Common myeloid progenitor, CD34-positive (primary cell): ENCODE results near the gene RANBP3. TPM values are rescaled to one million over a fixed set of nuclear protein-coding genes. Genes with fewer than 3 reads are reported as not detected.
A peak's percentile ranks its signal among the peaks of the same experiment; 100 is the strongest.
"Not testable (repeated sequence)": the region's sequence is repeated elsewhere in the genome, so short reads cannot be mapped to it uniquely, and the experiment has no call there.

ENCODE experiments used
- CTCF ChIA-PET: fragments of 350-600 bp; sonication (Branson Sonifier 250); formaldehyde crosslinking; loops from one replicate; lab custom pipeline; 2021; ENCODE audit warnings: antibody characterized with exemption; lab: Charles Lee
- POLR2A ChIA-PET: fragments of 350-600 bp; sonication (Branson Sonifier 250); formaldehyde crosslinking; loops from one replicate; lab custom pipeline; 2021; ENCODE audit warnings: antibody characterized with exemption; lab: Charles Lee
- DNase-seq, 3 donors: peaks; one replicate each; pipeline versions ENCODE4 v3.0.0 to v3.0.0-alpha.2; 2013
- H3K27ac ChIP-seq, 2 experiments: 1 replicate in 1 of 2; 2 replicates in 1 of 2; pipeline ENCODE4 v1.7.0; 2013; ENCODE audit warnings: inconsistent platforms in 2 of 2, low read length in 2 of 2, mild to moderate bottlenecking in 2 of 2, low read depth in 1 of 2, moderate library complexity in 1 of 2; ENCODE audit not compliant: severe bottlenecking in 2 of 2, insufficient read depth in 1 of 2, poor library complexity in 1 of 2
- H3K27me3 ChIP-seq, 5 experiments: replicated peaks in 2 of 5; 1 replicate in 3 of 5; 2 replicates in 2 of 5; pipeline versions ENCODE4 v1.6.1 to v1.7.0; 2013; ENCODE audit warnings: low read length in 4 of 5, mild to moderate bottlenecking in 2 of 5, moderate library complexity in 2 of 5, inconsistent platforms in 1 of 5; ENCODE audit not compliant: insufficient read depth in 5 of 5, control insufficient read depth in 4 of 5
- H3K36me3 ChIP-seq, 4 experiments: 1 replicate in 2 of 4; 2 replicates in 2 of 4; pipeline versions ENCODE4 v1.6.1 to v1.7.0; 2013; ENCODE audit warnings: low read length in 3 of 4, control low read depth in 1 of 4, mild to moderate bottlenecking in 1 of 4; ENCODE audit not compliant: control insufficient read depth in 4 of 4, insufficient read depth in 4 of 4
- H3K4me1 ChIP-seq, 4 experiments: 1 replicate in 3 of 4; 2 replicates in 1 of 4; pipeline versions ENCODE4 v1.6.1 to v1.7.1; 2013; ENCODE audit warnings: low read length in 3 of 4, mild to moderate bottlenecking in 3 of 4, control low read depth in 1 of 4, inconsistent platforms in 1 of 4, moderate library complexity in 1 of 4; ENCODE audit not compliant: control insufficient read depth in 4 of 4, insufficient read depth in 4 of 4; ENCODE audit errors: control extremely low read depth in 1 of 4
- H3K4me3 ChIP-seq, 7 experiments: 1 replicate in 4 of 7; 2 replicates in 3 of 7; pipeline versions ENCODE4 v1.5.1 to v1.7.0; 2013; ENCODE audit warnings: mild to moderate bottlenecking in 7 of 7, low read length in 6 of 7, moderate library complexity in 6 of 7, inconsistent platforms in 2 of 7, low read depth in 2 of 7, control low read depth in 1 of 7; ENCODE audit not compliant: insufficient read depth in 4 of 7, control insufficient read depth in 1 of 7; ENCODE audit errors: extremely low read depth in 1 of 7
- H3K9me3 ChIP-seq, 5 experiments: 1 replicate in 4 of 5; 2 replicates in 1 of 5; pipeline versions ENCODE4 v1.6.1 to v1.7.1; 2013; ENCODE audit warnings: low read length in 4 of 5, mild to moderate bottlenecking in 2 of 5, inconsistent platforms in 1 of 5, low read depth in 1 of 5, moderate library complexity in 1 of 5; ENCODE audit not compliant: control insufficient read depth in 4 of 5, insufficient read depth in 2 of 5; ENCODE audit errors: control extremely low read depth in 1 of 5
- WGBS: methylation state at CpG from one replicate; pipeline ENCODE4 v1.1.5; 2013; ENCODE audit not compliant: insufficient coverage; 5-methylcytosine and 5-hydroxymethylcytosine counted together
- polyA plus RNA-seq: library from polyadenylated mRNA; unstranded; fragments of 120-200 nt; gene quantifications from one replicate; pipeline ENCODE4 v1.2.1, GENCODE V29; 2013

Gene RANBP3
- 31.0 TPM for polyA plus RNA-seq

- peak within 1 kb of the TSS; percentile 78 to 93 (median 86) for H3K4me3 ChIP-seq
- H3K36me3 ChIP-seq: peaks cover 0 to 29% (median 11%) of the 10 kb centered on the region in 4 experiments
- DNase-seq: peak; percentile 99 to 100 (median 99)
- H3K4me1 ChIP-seq: peaks cover 7 to 27% (median 24%) of the 10 kb centered on the region in 4 experiments
- ChIA-PET CTCF (interaction anchor here (1.6 to 2.5 kb wide), 3 partner anchors 10 kb away, joined by 6 to 11 read pairs (median 10); no protein-coding TSS in a partner anchor), POLR2A (interaction anchor here (1.0 kb wide), 1 partner anchor 10 kb away, joined by 5 read pairs; no protein-coding TSS in a partner anchor)
- H3K27ac ChIP-seq: peak within 1 kb of the TSS; percentile 82 to 92
- under 1% methylated on average over 81 of the region's 88 CpGs for WGBS
- H3K9me3 ChIP-seq: no peaks in the 10 kb centered on the region
- H3K27me3 ChIP-seq: no peaks in the 10 kb centered on the region
These were observed at the start of gene RANBP3 for GRCh38 chr19:5977785-5978605. TSS of gene RANBP3 (minus strand) at chr19:5978140. CDS start at chr19:5978082, 58 bp downstream.

DNA sequence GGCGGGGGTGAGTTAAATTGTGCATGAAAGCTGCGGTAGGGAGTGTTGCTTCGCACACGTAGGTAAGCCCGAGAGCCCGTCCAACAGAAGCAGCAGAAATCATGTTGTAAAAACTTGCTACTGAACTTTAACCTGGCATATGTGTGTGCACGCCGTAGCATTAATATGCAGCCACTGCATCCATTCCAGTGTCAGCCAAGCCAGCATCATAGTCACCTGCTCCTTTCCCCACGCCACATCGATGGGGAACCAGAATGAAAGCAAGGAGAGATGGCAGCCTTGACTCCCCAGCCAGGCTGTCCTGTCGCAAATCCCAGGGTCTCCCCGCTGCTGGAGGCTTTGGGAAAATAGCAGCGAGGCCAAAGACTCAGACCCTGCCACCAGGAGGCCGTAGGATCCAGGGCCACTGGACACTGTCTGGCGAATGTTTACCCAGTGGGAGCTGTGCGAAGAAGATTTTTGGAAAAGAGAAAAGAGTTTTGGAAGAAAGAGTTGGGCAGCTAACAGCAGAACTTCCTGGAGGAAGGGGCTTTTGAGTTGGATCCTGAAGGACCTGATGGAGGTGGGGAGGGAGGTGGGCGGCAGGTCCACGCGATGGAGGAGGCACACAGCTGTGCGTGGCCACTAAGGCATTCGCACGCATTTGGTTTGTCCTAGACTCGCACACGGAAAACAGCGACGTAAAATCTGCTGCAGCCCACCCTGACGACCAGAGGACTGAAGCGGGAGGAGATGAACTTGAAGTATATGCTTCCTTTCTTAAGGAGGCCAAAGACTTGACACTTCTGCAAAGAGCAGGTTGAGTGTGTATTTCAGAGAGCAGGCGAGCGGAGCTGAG lies 48.7 kb upstream of the RANBP3 start:
- H3K27me3 ChIP-seq: no peaks in the 10 kb centered on the region
- ChIA-PET POLR2A (no interaction called here), CTCF (interaction anchor here (0.6 to 0.9 kb wide), 2 partner anchors 14 to 199 kb away, joined by 3 read pairs; no protein-coding TSS in a partner anchor)
- no peak for DNase-seq
- no peak overlapping the region for H3K27ac ChIP-seq
- peaks cover 2 to 32% (median 11%) of the 10 kb centered on the region in 4 experiments for H3K36me3 ChIP-seq
- H3K9me3 ChIP-seq: peaks cover 0 to 5% (median 0%) of the 10 kb centered on the region in 5 experiments
- WGBS: 97% methylated on average over 27 of the region's 30 CpGs
- H3K4me1 ChIP-seq: peaks cover 0 to 5% (median 2%) of the 10 kb centered on the region in 4 experiments
- H3K4me3 ChIP-seq: no peak overlapping the region

DNA sequence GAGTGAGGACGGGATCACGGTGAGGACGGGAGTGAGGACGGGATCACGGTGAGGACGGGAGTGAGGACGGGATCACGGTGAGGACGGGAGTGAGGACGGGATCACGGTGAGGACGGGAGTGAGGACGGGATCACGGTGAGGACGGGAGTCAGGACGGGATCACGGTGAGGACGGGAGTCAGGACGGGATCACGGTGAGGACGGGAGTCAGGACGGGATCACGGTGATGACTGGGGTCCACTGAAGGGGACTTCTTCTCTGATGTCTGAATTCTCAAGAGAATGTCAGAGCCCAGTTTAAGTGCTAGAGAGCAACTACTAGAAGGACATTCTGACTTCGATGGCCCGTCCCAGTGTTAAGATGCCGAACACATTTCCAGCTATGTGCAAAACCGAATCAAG lies 46.8 kb upstream of the RANBP3 start:
- CTCF ChIA-PET, H3K27ac ChIP-seq, H3K9me3 ChIP-seq, H3K4me3 ChIP-seq, DNase-seq, POLR2A ChIA-PET, H3K4me1 ChIP-seq, H3K27me3 ChIP-seq: not testable (repeated sequence)
- 98% methylated on average over 21 of the region's 27 CpGs for WGBS
- peaks cover 2 to 27% (median 14%) of the 10 kb centered on the region in 4 experiments for H3K36me3 ChIP-seq

GRCh38 chr19:6023936-6024335 lies 46.0 kb upstream of the RANBP3 start:
- no peak overlapping the region for H3K27ac ChIP-seq
- ChIA-PET CTCF (interaction anchor here (1.5 to 2.4 kb wide), 4 partner anchors 11 to 221 kb away, joined by 3 to 14 read pairs (median 9); partner anchors contain the start of gene NRTN), POLR2A (no interaction called here)
- no peaks in the 10 kb centered on the region for H3K9me3 ChIP-seq
- WGBS: 98% methylated on average over 10 of the region's 12 CpGs
- H3K36me3 ChIP-seq: peaks cover 2 to 24% (median 15%) of the 10 kb centered on the region in 4 experiments
- no peak overlapping the region for H3K4me3 ChIP-seq
- H3K4me1 ChIP-seq: peaks cover 0 to 5% (median 4%) of the 10 kb centered on the region in 4 experiments
- DNase-seq: no peak
- H3K27me3 ChIP-seq: no peaks in the 10 kb centered on the region

DNA sequence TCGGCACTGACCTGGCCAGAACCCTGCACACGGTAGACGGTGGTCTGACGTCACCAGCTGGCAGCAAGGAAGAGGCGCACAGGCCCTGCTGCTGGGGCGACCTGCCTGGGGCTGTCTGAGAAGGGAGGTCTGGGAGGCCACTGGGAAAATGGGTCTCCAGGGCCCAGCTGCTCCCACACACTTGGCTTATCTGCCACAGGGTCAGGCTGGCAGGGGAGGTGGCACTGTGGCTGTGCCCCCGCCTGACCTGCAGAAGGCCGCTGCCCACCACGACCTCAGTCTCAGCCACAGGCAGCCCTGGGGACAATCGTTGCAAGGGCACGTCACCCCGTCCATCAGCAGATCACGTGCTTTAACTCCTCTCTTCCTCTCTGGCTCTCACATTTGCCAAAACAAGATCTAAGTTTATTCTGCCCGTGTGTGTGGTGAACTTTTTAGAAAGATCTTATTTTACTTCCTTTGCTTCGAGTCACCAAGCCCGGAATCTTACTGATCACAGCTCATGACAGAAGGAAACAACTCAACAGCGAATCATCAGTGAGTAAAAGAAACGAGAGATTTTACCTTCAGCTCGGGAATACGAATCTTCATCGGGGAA lies 45.2 kb upstream of the RANBP3 start:
- H3K9me3 ChIP-seq: no peaks in the 10 kb centered on the region
- H3K4me1 ChIP-seq: peaks cover 0 to 5% (median 4%) of the 10 kb centered on the region in 4 experiments
- H3K27me3 ChIP-seq: no peaks in the 10 kb centered on the region
- 88% methylated on average over 18 of the region's 21 CpGs for WGBS
- ChIA-PET CTCF (interaction anchor here (1.0 to 2.7 kb wide), 19 partner anchors 10 to 249 kb away, joined by 3 to 17 read pairs (median 5); partner anchors contain the start of gene NRTN), POLR2A (no interaction called here)
- no peak overlapping the region for H3K4me3 ChIP-seq
- DNase-seq: peak in 2 of 3 donors; percentile 13 to 26
- H3K27ac ChIP-seq: no peak overlapping the region
- peaks cover 2 to 24% (median 15%) of the 10 kb centered on the region in 4 experiments for H3K36me3 ChIP-seq

GRCh38 chr19:6022570-6023064 lies 44.7 kb upstream of the RANBP3 start:
- H3K27ac ChIP-seq: no peak overlapping the region
- H3K4me3 ChIP-seq: no peak overlapping the region
- no peaks in the 10 kb centered on the region for H3K27me3 ChIP-seq
- H3K9me3 ChIP-seq: no peaks in the 10 kb centered on the region
- CTCF ChIA-PET: interaction anchor here (0.8 to 2.7 kb wide), 22 partner anchors 9 to 297 kb away, joined by 3 to 17 read pairs (median 5); partner anchors contain the start of gene NRTN
- POLR2A ChIA-PET: interaction anchor here (1.0 kb wide), 1 partner anchor 55 kb away, joined by 3 read pairs; no protein-coding TSS in a partner anchor
- peaks cover 0 to 5% (median 4%) of the 10 kb centered on the region in 4 experiments for H3K4me1 ChIP-seq
- H3K36me3 ChIP-seq: peaks cover 2 to 23% (median 15%) of the 10 kb centered on the region in 4 experiments
- DNase-seq: no peak
- WGBS: 68% methylated on average over 14 of the region's 16 CpGs
